HepG2 (cell line): ENCODE measurements around the gene SERPINA6. TPM values are rescaled to one million over a fixed set of nuclear protein-coding genes. Genes with fewer than 3 reads are reported as not detected.

ENCODE experiments used
- IKZF4 ChIP-seq: sonication (generic); formaldehyde crosslinking; IDR thresholded peaks from 2 replicates; pipeline ENCODE4 v1.5.1; 2020; ENCODE audit warnings: borderline replicate concordance, mild to moderate bottlenecking, low read depth, missing genetic modification reagents; ENCODE audit errors: not compliant biosample characterization
- ZNF3 ChIP-seq: IDR thresholded peaks from 2 replicates; pipeline ENCODE4 v1.7.0; 2017; ENCODE audit warnings: inconsistent platforms
- ZNF83 ChIP-seq: sonication (generic); formaldehyde crosslinking; IDR thresholded peaks from 2 replicates; pipeline ENCODE4 v1.4.0; 2020; ENCODE audit warnings: missing genetic modification reagents, mild to moderate bottlenecking, borderline replicate concordance
- polyA plus RNA-seq, 8 experiments: library from polyadenylated mRNA; depleted of rRNA in 3 of 8; stranded (reverse) in 7 of 8; unstranded in 1 of 8; fragments of >200 nt; fragmentation: Illumina TruSeq in 4 of 8; extraction: Trizol in 4 of 8; gene quantifications; 2 replicates each; pipeline versions ENCODE4 v1.2.1 to v1.2.3, GENCODE V29; 2011 to 2016; ENCODE audit warnings: low read depth in 4 of 8, missing spikeins in 1 of 8, mixed read lengths in 1 of 8; ENCODE audit not compliant: insufficient read depth in 1 of 8
- total RNA-seq, 5 experiments: library from RNA; depleted of rRNA; stranded (reverse); fragments of >200 nt; fragmentation: Illumina TruSeq; extraction: Trizol; gene quantifications; 2 replicates each; pipeline ENCODE4 v1.2.3, GENCODE V29; 2016; ENCODE audit warnings: low read depth in 1 of 5
- TF ChIP-seq, protein P1 (sequence below): sonication (generic); formaldehyde crosslinking; IDR thresholded peaks from 2 replicates; pipeline ENCODE4 v1.4.0; 2020; ENCODE audit warnings: mild to moderate bottlenecking, missing genetic modification reagents
- TF ChIP-seq, protein P2 (sequence below): sonication (generic); formaldehyde crosslinking; IDR thresholded peaks from 2 replicates; pipeline ENCODE4 v1.9.0; 2021; ENCODE audit warnings: missing genetic modification reagents, borderline replicate concordance

Gene SERPINA6
- total and polyA plus RNA-seq, 2 of the 13 experiments (the other 11 are each of a cell fraction or from before 2014, with no cell fraction given), result 260 to 333 TPM

DNA sequence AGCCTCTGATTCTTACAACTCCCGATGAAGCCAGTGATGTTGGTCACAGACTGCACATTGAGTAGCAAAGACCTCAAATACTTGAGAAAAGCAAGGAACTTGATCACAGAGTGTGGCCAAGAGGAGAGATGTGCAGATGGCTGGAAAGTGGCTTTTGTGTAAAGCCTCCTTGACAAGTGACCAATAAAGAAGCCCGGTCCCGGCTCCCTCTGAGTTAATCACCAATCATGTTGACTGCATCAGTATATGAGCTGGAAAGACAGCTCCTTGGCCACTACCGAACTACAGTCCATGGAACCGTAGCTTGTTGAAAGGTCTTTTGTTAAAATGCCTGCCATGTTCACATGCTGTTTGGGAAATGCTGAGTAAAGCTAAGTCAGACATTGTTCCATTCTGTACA is 23.7 kb upstream of the SERPINA6 start (continued):
- TF ChIP-seq, protein P1, sequence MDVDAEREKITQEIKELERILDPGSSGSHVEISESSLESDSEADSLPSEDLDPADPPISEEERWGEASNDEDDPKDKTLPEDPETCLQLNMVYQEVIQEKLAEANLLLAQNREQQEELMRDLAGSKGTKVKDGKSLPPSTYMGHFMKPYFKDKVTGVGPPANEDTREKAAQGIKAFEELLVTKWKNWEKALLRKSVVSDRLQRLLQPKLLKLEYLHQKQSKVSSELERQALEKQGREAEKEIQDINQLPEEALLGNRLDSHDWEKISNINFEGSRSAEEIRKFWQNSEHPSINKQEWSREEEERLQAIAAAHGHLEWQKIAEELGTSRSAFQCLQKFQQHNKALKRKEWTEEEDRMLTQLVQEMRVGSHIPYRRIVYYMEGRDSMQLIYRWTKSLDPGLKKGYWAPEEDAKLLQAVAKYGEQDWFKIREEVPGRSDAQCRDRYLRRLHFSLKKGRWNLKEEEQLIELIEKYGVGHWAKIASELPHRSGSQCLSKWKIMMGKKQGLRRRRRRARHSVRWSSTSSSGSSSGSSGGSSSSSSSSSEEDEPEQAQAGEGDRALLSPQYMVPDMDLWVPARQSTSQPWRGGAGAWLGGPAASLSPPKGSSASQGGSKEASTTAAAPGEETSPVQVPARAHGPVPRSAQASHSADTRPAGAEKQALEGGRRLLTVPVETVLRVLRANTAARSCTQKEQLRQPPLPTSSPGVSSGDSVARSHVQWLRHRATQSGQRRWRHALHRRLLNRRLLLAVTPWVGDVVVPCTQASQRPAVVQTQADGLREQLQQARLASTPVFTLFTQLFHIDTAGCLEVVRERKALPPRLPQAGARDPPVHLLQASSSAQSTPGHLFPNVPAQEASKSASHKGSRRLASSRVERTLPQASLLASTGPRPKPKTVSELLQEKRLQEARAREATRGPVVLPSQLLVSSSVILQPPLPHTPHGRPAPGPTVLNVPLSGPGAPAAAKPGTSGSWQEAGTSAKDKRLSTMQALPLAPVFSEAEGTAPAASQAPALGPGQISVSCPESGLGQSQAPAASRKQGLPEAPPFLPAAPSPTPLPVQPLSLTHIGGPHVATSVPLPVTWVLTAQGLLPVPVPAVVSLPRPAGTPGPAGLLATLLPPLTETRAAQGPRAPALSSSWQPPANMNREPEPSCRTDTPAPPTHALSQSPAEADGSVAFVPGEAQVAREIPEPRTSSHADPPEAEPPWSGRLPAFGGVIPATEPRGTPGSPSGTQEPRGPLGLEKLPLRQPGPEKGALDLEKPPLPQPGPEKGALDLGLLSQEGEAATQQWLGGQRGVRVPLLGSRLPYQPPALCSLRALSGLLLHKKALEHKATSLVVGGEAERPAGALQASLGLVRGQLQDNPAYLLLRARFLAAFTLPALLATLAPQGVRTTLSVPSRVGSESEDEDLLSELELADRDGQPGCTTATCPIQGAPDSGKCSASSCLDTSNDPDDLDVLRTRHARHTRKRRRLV (CRISPR knock-in tag), result no peak
- TF ChIP-seq ZNF83 (CRISPR knock-in tag) (no peak), IKZF4 (CRISPR knock-in tag) (no peak), ZNF3 (CRISPR knock-in tag) (no peak)
- TF ChIP-seq, protein P2, sequence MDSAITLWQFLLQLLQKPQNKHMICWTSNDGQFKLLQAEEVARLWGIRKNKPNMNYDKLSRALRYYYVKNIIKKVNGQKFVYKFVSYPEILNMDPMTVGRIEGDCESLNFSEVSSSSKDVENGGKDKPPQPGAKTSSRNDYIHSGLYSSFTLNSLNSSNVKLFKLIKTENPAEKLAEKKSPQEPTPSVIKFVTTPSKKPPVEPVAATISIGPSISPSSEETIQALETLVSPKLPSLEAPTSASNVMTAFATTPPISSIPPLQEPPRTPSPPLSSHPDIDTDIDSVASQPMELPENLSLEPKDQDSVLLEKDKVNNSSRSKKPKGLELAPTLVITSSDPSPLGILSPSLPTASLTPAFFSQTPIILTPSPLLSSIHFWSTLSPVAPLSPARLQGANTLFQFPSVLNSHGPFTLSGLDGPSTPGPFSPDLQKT (CRISPR knock-in tag), result no peak
